IPS-18c (cell line): Measurements from ENCODE around the gene P2RX2.

ENCODE experiments used
- H3K4me3 ChIP-seq: 2 replicates; pipeline ENCODE4 v1.7.0; 2013; ENCODE audit warnings: low read depth, mild to moderate bottlenecking, low read length, moderate library complexity; ENCODE audit not compliant: insufficient read depth
- H3K9me3 ChIP-seq: one replicate; pipeline ENCODE4 v1.6.1; 2013; ENCODE audit warnings: mild to moderate bottlenecking, low read length, moderate library complexity; ENCODE audit not compliant: control insufficient read depth, insufficient read depth

Gene P2RX2

GRCh38 chr12:132640936-132641335, 22.4 kb downstream of the P2RX2 start:
- Histone ChIP-seq H3K9me3 (no peaks in the 10 kb centered on the region), H3K4me3 (no peak overlapping the region)

DNA sequence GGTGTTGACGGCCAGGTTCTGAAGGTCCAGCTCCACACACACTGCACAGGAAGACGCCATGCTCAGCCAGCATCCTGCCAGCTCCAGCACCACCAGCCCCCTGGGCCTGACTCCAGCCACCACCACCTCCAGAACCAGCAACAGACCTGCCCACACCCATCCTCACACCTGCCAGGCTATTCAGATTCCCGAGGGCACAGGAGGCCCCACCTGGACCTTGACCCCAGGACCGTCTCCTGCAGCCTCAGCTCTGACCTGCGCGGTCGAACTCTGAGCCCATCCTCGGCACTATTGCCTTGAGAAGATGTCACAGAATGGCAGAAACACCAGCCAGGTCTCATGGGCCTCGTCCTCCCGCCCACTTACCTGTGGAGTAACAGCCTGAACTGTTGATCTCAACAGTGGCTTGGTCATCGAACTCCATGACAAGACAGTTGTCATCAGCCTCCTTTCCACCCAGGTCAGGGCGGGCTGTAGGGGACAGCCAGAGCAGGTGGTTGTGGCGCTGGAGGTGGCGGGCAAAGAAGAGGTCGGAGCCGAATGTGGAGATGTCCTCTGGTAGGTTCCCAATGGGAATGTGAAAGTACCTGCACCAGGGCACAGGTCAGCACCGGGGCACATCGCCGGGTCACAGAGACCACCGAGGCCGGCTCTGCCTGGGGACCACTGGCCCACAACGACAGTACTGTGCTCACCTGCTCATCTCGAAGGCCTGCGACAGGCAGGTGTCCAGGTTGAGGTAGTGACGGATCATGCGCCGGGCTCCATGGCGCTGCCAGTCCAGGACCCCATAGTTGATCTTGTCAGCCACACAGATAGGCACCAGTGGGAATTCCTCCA, 23.5 kb downstream of the P2RX2 start:
- no peaks in the 10 kb centered on the region for H3K9me3 ChIP-seq

GRCh38 chr12:132642846-132643835, 24.6 kb downstream of the P2RX2 start:
- no peaks in the 10 kb centered on the region for H3K9me3 ChIP-seq
- H3K4me3 ChIP-seq: no peak overlapping the region

More for the DNA sequence above, 23.5 kb downstream of the P2RX2 start:
- no peak overlapping the region for H3K4me3 ChIP-seq

GRCh38 chr12:132646850-132647249, 28.3 kb downstream of the P2RX2 start:
- H3K9me3 ChIP-seq: no peaks in the 10 kb centered on the region
- no peak overlapping the region for H3K4me3 ChIP-seq

DNA sequence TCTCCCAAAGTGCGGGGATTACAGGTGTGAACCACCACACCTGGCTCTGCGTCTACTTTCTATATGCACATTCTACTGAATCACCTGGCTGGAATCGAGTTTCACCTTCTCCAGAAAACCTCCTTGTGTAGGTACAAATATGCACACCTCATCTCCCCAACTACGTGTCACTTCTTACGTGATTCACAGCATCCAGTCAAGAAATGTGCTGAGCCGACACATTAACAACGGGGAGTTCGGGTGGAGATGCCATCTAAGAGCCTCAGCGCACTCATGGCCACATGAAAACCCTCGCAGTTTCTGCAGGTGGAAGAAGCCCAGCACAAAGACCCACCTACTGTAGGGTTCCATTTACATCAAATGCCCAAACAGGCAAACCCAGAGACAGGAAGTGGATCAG, 29.3 kb downstream of the P2RX2 start:
- Histone ChIP-seq H3K9me3 (no peaks in the 10 kb centered on the region), H3K4me3 (no peak overlapping the region)

- no peaks in the 10 kb centered on the region for H3K9me3 ChIP-seq
Observed at GRCh38 chr12:132648616-132649225, 30.1 kb downstream of the P2RX2 start.

DNA sequence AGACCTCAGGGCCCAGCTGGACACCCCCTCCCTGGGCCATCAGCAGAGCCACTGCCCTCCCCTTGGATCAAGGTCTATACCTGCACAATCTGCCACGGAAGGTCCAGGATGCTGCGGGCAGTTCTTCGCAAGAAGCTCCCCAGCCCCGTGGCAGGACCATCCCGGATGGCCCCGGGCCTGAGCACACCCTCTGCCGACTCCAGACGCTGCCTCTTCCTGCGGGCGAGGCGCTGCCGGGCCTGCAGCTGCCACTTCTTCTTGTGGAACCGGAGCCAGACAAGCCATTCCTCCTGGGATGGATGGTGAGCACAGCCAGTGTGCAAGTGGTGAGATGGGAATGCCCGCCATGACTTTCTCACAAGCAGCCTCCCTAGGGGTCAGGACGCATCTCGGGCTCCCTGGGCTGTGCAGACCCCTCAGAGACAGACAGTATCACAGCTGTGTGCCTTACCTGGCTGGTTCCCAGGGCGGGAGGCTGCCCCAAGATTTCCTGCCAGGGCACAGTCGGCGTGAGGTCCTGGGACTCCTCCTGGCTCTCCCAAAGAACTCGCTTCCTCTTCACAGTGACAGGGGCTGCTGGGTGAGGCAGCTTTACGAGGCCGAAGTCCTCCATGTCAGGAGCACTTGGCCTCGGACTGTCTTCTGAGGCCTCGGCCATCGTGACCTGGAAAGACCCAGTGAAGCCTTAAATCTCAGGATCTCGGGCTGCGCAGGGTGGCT, 30.8 kb downstream of the P2RX2 start:
- no peak overlapping the region for H3K4me3 ChIP-seq
- H3K9me3 ChIP-seq: no peaks in the 10 kb centered on the region

More at GRCh38 chr12:132648616-132649225, 30.1 kb downstream of the P2RX2 start:
- no peak overlapping the region for H3K4me3 ChIP-seq

DNA sequence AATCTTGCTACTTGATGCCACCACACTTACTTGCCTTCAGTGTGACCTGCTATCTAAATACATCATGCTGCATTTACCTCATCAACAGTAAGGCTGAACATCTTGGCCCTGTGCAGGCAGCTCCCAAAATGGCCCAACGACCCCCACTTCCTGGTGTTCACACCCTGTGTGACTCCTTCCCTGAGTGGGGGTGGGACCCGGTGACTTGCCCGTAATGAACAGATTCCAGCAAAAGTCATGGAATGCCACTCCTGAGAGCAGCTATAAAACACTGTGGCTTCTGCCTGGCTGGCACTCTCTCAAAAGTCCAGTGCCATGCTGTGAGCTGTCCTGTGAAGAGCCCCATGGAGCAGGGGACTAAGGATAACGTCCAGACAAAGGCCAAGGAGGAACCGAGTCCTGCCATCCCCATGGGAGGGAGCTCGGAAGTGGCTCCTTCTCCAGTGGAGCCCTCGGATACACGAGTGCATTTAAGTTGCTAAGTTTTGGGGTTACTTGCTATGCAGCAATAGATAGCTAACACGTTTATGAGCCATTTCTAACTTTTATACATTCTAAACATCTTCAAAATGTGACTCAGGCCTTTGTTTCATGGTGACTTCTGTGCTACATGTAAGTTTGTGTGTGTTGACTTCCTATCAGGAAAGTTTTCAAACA, 33.0 kb downstream of the P2RX2 start:
- H3K4me3 ChIP-seq: no peak overlapping the region
- no peaks in the 10 kb centered on the region for H3K9me3 ChIP-seq

GRCh38 chr12:132653567-132654290, 35.2 kb downstream of the P2RX2 start:
- Histone ChIP-seq H3K4me3 (no peak overlapping the region), H3K9me3 (no peaks in the 10 kb centered on the region)

- Histone ChIP-seq H3K9me3 (no peaks in the 10 kb centered on the region), H3K4me3 (no peak overlapping the region)
Observed at GRCh38 chr12:132657004-132657727, 38.6 kb downstream of the P2RX2 start.

DNA sequence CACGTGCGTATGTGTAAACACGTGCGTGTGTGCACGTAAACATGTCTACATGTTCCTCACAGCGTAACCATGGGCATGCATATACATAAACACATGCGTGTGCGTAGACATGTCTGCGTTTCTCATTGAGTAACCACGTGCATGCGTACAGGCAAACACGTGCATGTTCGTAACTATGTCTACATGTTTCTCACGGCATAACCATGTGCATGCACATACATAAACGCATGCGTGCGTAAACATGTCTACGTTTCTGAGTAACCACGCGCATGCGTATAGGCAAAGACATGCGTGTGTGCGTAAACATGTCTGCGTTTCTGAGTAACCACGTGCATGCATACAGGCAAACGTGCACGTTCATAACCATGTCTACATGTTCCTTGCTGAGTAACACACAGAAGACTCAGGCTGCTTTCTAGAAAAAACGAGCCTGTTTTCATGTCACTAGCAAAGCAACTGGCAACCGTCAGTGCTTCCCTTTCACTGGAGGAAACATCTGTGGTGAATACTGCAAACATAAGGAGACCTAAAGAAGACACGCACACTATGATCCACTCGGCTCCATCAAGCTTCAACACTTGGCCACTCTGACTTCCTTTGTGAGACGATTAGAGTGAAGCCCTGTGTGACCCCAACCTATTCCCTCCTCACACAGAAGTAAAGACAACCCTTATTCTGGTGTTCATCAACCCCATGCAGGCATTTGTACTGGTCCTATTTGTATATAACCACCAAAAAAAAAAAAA, 39.7 kb downstream of the P2RX2 start:
- H3K9me3 ChIP-seq: no peaks in the 10 kb centered on the region

DNA sequence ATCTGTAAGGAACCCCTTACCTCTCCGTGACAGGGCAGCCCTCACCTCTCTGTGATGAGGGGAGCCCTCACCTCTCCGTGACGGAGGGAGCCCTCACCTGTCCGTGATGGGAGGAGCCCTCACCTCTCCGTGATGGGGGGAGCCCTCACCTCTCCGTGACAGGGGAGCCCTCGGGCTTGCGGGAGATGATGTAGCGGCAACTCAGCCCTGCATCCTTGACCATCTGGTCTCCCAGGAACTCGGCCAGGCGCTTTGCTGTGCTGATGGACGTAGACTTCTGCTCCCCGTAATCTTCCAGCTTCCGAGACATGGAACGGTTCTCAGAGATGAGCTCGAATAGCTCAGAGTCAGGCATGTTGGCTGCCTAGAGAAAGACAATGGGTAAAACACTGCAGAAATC, 40.6 kb downstream of the P2RX2 start:
- Histone ChIP-seq H3K9me3 (no peaks in the 10 kb centered on the region), H3K4me3 (no peak overlapping the region)

More for the DNA sequence above, 39.7 kb downstream of the P2RX2 start:
- no peak overlapping the region for H3K4me3 ChIP-seq

DNA sequence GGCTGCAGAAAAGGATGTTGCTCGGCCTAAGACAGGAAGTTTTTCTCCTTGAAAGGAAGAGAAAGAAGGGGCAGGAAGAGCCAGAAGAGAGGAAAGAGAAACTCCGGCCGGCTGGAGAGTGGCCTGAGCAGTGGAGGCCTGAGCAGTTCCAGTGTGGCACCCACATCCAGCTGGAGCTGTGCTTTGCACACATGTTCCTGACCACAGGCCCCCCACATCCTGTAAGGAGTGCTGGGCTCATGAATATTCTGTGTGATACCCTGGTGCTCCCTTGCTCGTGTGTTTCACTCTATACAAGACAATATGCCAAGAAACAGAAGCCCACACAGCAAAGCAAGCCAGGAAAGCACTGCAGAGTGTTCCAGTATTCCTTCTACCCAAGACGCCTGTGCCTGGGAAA, 41.5 kb downstream of the P2RX2 start:
- no peak overlapping the region for H3K4me3 ChIP-seq

DNA sequence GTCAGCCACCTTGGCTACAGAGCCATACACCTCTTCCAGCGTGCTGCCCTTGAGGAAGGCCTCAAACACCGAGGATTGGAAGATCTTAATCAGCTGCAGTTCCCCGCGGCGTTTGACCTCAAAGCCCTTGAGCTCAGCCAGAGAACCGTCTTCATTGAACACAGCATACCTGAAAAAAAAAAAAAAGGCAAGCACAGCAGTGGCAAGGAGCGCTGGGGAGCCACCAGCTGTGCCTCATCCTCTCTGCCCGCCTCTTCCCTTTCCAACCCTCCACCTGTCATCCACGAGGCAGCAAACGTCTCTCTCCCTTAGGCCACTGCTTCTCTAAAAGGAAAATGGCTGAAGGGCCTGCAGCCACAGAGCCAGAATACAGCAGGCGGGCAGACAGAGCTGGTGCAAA, 42.4 kb downstream of the P2RX2 start:
- H3K4me3 ChIP-seq: no peak overlapping the region
- H3K9me3 ChIP-seq: no peaks in the 10 kb centered on the region

More for the DNA sequence above, 41.5 kb downstream of the P2RX2 start:
- no peaks in the 10 kb centered on the region for H3K9me3 ChIP-seq

GRCh38 chr12:132661972-132662371, 43.4 kb downstream of the P2RX2 start:
- no peak overlapping the region for H3K4me3 ChIP-seq
- H3K9me3 ChIP-seq: no peaks in the 10 kb centered on the region
